Thyroid gland (tissue), 4 donors: ENCODE results near the gene CFAP43. TPM values are rescaled to one million over a fixed set of nuclear protein-coding genes. Genes with fewer than 3 reads are reported as not detected.

Source experiments
- DNase-seq, 2 donors: peaks; one replicate each; pipeline ENCODE4 v3.0.0-alpha.2; 2019
- H3K27ac ChIP-seq, 3 donors: fragments of 200-600 bp; sonication (generic); 1 replicate in 2 of 3; 2 replicates in 1 of 3; pipeline ENCODE4 v1.5.1; 2016 to 2019; ENCODE audit warnings: mild to moderate bottlenecking in 1 of 3, moderate library complexity in 1 of 3
- H3K27me3 ChIP-seq: fragments of 200-600 bp; sonication (generic); one replicate; pipeline ENCODE4 v1.5.1; 2019
- H3K36me3 ChIP-seq, 2 donors: fragments of 200-600 bp; sonication (generic); one replicate each; pipeline ENCODE4 v1.5.1; 2016 to 2019
- H3K4me1 ChIP-seq, 2 donors: fragments of 200-600 bp; sonication (generic); one replicate each; pipeline ENCODE4 v1.5.1; 2017 to 2019
- H3K4me3 ChIP-seq, 3 donors: fragments of 200-600 bp; sonication (generic); replicated peaks in 1 of 3; 1 replicate in 2 of 3; 2 replicates in 1 of 3; pipeline ENCODE4 v1.5.1; 2016; ENCODE audit warnings: mild to moderate bottlenecking in 1 of 3
- H3K9me3 ChIP-seq: fragments of 200-600 bp; sonication (generic); one replicate; pipeline ENCODE4 v1.5.1; 2017
- CTCF ChIP-seq, 6 experiments: fragments of 200-600 bp in 3 of 6; fragments of 450-650 bp in 3 of 6; sonication (generic) in 3 of 6; IDR thresholded peaks; one replicate each; pipeline ENCODE4 v1.5.1; 2016 to 2019; ENCODE audit warnings: antibody characterized with exemption in 6 of 6, mild to moderate bottlenecking in 2 of 6, inconsistent platforms in 1 of 6, moderate library complexity in 1 of 6
- POLR2A ChIP-seq, 2 donors: fragments of 450-650 bp; IDR thresholded peaks; one replicate each; pipeline ENCODE4 v1.6.1; 2017; ENCODE audit warnings: antibody characterized with exemption in 2 of 2, mild to moderate bottlenecking in 2 of 2, moderate library complexity in 1 of 2
- WGBS, 2 donors: methylation state at CpG; one replicate each; pipeline ENCODE4 v1.1.5; 2017; 5-methylcytosine and 5-hydroxymethylcytosine counted together
- intact Hi-C: fragments of 100-400 bp; cut with DNase I; formaldehyde crosslinking; loops from one replicate; pipeline ENCODE4 v1.15.1; 2023
- total RNA-seq, 4 donors: library from RNA; depleted of rRNA; stranded (reverse); fragments of >200 nt; gene quantifications; one replicate each; pipeline ENCODE4 v1.2.3, GENCODE V29; 2016

CFAP43 gene
- total RNA-seq, 4 donors from 2014 or later, result 8.2 to 16.9 (median 11.5) TPM

GRCh38 chr10:104199567-104199966 lies 32.6 kb downstream of the CFAP43 start:
- H3K4me1 ChIP-seq, result no peaks in the 10 kb centered on the region
- 79 to 80% methylated on average over 2 of the region's 2 CpGs for WGBS, 2 donors

GRCh38 chr10:104197364-104197763 lies 34.8 kb downstream of the CFAP43 start:
- DNase-seq, result no peak
- Histone ChIP-seq H3K4me3 (no peak overlapping the region), H3K4me1 (no peaks in the 10 kb centered on the region), H3K27ac (no peak overlapping the region), H3K36me3 (no peaks in the 10 kb centered on the region), H3K27me3 (no peaks in the 10 kb centered on the region), H3K9me3 (no peaks in the 10 kb centered on the region)
- TF ChIP-seq CTCF (IDR thresholded peaks at IDR 0.05) (peak in 1 of 6 experiments; percentile 9), POLR2A (IDR thresholded peaks at IDR 0.05) (no peak)
- WGBS, 2 donors, result 58 to 59% methylated on average over 2 of the region's 2 CpGs
- intact Hi-C loops, result no loop called here

More at GRCh38 chr10:104199567-104199966, 32.6 kb downstream of the CFAP43 start:
- intact Hi-C loops, result no loop called here
- H3K36me3 ChIP-seq, result no peaks in the 10 kb centered on the region
- no peak for DNase-seq
- TF ChIP-seq POLR2A (IDR thresholded peaks at IDR 0.05) (no peak), CTCF (IDR thresholded peaks at IDR 0.05) (no peak)
- H3K4me3 ChIP-seq, result no peak overlapping the region
- H3K27ac ChIP-seq, result no peak overlapping the region
- H3K9me3 ChIP-seq, result no peaks in the 10 kb centered on the region
- H3K27me3 ChIP-seq, result no peaks in the 10 kb centered on the region

GRCh38 chr10:104195706-104196105 lies 36.5 kb downstream of the CFAP43 start:
- DNase-seq, result no peak
- H3K4me3 ChIP-seq, result no peak overlapping the region
- no peaks in the 10 kb centered on the region for H3K36me3 ChIP-seq
- no peaks in the 10 kb centered on the region for H3K4me1 ChIP-seq
- no peaks in the 10 kb centered on the region for H3K27me3 ChIP-seq
- WGBS, 2 donors, result 86 to 89% methylated on average over 2 of the region's 2 CpGs
- no peaks in the 10 kb centered on the region for H3K9me3 ChIP-seq
- no peak overlapping the region for H3K27ac ChIP-seq
- TF ChIP-seq CTCF (IDR thresholded peaks at IDR 0.05) (no peak), POLR2A (IDR thresholded peaks at IDR 0.05) (no peak)
- intact Hi-C loops, result no loop called here

- no peak for DNase-seq
- TF ChIP-seq CTCF (IDR thresholded peaks at IDR 0.05) (no peak), POLR2A (IDR thresholded peaks at IDR 0.05) (no peak)
- 76 to 79% methylated on average over 17 of the region's 17 CpGs for WGBS, 2 donors
These were observed 38.4 kb downstream of the CFAP43 start for GRCh38 chr10:104193787-104194186.

GRCh38 chr10:104190695-104191094 lies 41.5 kb downstream of the CFAP43 start:
- Histone ChIP-seq H3K4me3 (no peak overlapping the region), H3K9me3 (no peaks in the 10 kb centered on the region), H3K27me3 (no peaks in the 10 kb centered on the region), H3K27ac (no peak overlapping the region), H3K36me3 (no peaks in the 10 kb centered on the region), H3K4me1 (no peaks in the 10 kb centered on the region)
- intact Hi-C loops, result no loop called here
- DNase-seq, result no peak
- WGBS, 2 donors, result 94 to 96% methylated on average over 5 of the region's 5 CpGs
- no peak for TF ChIP-seq CTCF (IDR thresholded peaks at IDR 0.05)
- no peak for TF ChIP-seq POLR2A (IDR thresholded peaks at IDR 0.05)

More at GRCh38 chr10:104193787-104194186, 38.4 kb downstream of the CFAP43 start:
- no peaks in the 10 kb centered on the region for H3K4me1 ChIP-seq
- intact Hi-C loops, result no loop called here
- H3K9me3 ChIP-seq, result no peaks in the 10 kb centered on the region
- H3K36me3 ChIP-seq, result no peaks in the 10 kb centered on the region
- no peak overlapping the region for H3K4me3 ChIP-seq
- H3K27ac ChIP-seq, result no peak overlapping the region
- H3K27me3 ChIP-seq, result no peaks in the 10 kb centered on the region
